Spleen (tissue), 7 donors: ENCODE data around the gene DIP2A.
A peak's percentile ranks its signal among the peaks of the same experiment; 100 is the strongest.

Source experiments
- CTCF ChIP-seq, 11 experiments: fragments of 200-600 bp in 7 of 11; fragments of 450-650 bp in 4 of 11; sonication (generic) in 4 of 11; IDR thresholded peaks in 8 of 11; conservative IDR thresholded peaks in 3 of 11; 1 replicate in 7 of 11; 2 replicates in 4 of 11; pipeline versions ENCODE4 v1.4.0 to v1.8.0; 2016 to 2021; ENCODE audit warnings: antibody characterized with exemption in 11 of 11, inconsistent platforms in 4 of 11, mild to moderate bottlenecking in 1 of 11
- POLR2A ChIP-seq, 3 donors: fragments of 450-650 bp; IDR thresholded peaks; one replicate each; pipeline ENCODE4 v1.5.1; 2017; ENCODE audit warnings: antibody characterized with exemption in 3 of 3, mild to moderate bottlenecking in 1 of 3
- POLR2AphosphoS5 ChIP-seq, 3 donors: sonication (generic); formaldehyde crosslinking; IDR thresholded peaks; one replicate each; pipeline ENCODE4 v1.5.1; 2017; ENCODE audit warnings: antibody characterized with exemption in 3 of 3
- donor health status: DM: no; HTN: no; CAD: no; lungs with moderate emphysema.
- donor health status: DM: no; HTN: no; CAD: no.
- donor health status: DM: no; HTN: no; CAD: no.

- no peak for TF ChIP-seq CTCF (IDR thresholded peaks at IDR 0.05 in 8 of 11, conservative IDR thresholded peaks at IDR 0.05 in 3 of 11)
- no peak for TF ChIP-seq POLR2A (IDR thresholded peaks at IDR 0.05)
- TF ChIP-seq POLR2AphosphoS5 (IDR thresholded peaks at IDR 0.05) = peak in 1 of 3 donors; percentile 35
These were observed 2.9 kb upstream of the DIP2A start for GRCh38 chr21:46455575-46456385.
